GM21737 (cell line): ENCODE measurements around the gene CRTC1.

Experiments
- ATAC-seq: cut with Tn5 transposase; IDR thresholded peaks from one replicate; pipeline ENCODE4 v1.9.1; 2021; ENCODE audit warnings: mild to moderate bottlenecking, moderate library complexity; ENCODE audit not compliant: unreplicated experiment

The CRTC1 gene

GRCh38 chr19:18778076-18778389, 94.6 kb downstream of the CRTC1 start:
- no peak for ATAC-seq

GRCh38 chr19:18778826-18779495, 95.5 kb downstream of the CRTC1 start:
- ATAC-seq: no peak

DNA sequence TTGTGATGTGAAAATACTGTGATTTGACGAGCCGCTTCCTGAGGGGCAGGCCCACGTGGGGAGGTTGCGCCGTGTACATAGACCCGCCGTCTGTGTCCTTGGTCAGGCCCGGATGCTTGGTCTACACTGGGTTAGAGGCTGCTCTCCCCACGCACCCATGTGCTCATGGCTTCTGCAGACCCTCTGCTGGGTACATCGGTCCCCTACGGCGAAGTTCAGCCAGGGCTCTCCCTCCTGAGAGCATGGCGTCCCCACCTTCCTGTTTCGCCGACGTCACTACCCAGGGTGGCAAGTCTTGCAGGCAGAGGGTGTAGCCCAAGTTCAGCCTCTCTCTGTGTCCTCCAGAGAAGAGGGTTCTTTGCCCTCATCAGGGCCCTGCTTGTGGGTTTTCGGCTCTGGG, 96.6 kb downstream of the CRTC1 start:
- no peak for ATAC-seq

GRCh38 chr19:18780631-18781030, 97.2 kb downstream of the CRTC1 start:
- ATAC-seq: no peak

DNA sequence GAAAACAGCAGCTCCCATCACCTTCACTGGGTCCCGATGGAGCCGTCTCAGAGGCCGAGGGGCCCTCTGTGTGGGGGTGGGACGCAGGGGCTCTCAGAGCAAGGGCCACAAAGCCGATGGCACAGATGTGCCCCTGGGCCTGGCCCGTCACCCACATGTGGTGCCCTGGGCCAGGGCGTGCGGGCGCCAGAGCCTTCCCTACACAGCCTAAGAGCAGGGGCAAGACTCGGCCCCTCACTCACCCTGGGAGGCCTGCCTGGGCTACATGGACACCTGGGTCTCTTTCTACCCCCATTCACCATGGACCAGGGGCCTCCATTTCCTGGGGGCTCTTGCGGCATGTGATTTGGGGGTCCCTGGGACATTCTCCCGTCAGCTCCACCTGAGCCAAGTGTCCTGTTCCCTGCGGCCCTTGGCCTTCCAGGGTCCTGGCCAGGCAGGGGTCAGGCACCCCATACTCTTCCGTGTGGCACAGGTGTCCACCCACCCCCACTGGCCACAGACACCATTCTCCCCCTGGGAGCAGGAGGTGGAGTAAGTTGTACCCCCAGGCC, 97.6 kb downstream of the CRTC1 start:
- no peak for ATAC-seq

DNA sequence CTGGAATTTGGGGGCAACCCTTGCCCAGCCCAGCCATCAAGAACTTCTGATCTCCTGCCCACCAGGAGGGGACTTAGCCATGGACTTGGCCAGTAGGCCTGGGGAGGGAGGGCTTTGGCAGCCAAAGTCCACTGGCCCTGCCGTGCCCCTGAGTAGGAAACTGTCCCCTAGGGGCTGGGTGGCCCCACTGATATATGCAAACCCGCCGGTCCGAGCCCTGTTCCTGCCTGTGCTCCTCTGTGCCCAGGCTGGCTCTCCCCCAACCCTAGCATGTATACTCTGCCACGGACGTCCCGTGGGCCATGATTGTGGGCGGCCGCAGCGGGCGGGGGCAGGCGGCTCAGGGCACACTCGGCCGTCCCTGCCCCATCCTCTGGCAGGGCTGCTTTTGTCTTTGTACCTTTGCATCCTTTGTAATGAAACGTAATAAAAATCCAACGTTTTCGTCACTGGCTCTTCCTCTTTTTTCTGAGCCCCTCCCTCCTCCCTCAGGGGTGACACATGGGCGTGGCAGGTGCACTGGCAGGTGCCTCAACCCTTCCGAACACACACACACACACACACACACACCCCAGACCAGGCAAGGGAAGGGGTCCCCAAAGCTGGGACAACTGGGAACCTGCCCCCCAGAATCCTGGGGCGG, 98.5 kb downstream of the CRTC1 start:
- ATAC-seq: no peak

- no peak for ATAC-seq
Observed at GRCh38 chr19:18782559-18783225, 99.2 kb downstream of the CRTC1 start.

GRCh38 chr19:18783958-18784785, 100.7 kb downstream of the CRTC1 start:
- ATAC-seq: no peak

DNA sequence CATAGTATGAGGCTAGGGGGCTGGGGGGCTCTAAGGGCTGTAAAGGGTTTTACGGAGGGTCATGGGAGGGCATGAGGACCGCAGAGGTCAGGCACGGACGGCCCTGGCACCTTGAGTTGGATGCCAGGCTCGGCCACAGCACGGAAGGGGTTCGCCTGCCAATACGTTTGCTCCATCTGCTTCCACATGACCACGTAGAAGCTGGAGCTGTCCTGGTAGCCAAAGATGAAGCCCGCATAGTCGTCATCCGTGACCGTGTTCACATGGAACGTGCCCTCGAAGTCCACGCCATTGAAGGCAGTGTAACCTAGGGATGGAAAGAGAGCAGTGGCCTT, 101.3 kb downstream of the CRTC1 start:
- no peak for ATAC-seq

DNA sequence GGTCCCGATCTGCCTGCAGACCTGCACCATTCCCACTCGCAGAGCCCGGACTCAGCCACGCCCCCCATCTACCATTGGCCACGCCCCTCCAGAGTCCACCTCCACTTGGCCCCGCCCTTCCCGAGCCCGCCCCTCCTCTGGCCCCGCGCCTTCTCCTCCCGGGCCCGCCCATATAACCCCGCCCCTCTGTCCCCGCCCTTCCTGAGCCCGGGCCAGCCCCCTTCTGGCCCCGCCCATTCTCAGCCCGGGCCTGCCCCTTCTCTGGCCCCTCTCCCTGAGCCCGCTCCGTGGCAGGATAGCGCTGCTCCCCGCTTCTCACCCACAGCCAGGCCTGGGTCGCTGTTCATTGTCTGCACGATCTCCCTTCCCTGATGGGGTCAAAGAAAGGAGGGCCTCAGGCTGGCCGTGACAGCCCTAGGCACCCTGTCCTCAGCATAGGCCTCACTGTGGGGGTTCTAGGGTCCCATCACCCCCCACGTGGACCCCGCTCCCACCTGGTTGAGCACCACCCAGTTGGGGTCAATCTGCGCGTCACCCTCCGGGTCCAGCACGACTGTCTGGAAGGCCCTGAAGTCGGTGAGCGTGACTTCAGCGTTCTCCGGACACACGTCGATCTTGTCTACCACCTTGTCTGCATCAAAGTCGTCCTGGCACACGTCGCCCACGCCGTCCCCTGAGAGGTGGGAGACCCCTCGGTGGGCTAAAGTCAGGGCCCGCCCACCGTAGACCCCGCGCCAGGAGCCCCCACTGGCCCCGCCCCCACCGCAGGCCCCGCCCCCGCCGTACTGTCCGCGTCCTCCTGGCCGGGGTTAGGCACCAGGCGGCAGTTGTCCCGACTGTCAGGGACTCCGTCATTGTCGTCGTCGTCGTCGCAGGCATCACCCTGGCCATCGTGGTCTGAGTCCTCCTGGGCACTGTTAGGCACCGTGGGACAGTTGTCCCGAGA, 102.0 kb downstream of the CRTC1 start:
- ATAC-seq: no peak

DNA sequence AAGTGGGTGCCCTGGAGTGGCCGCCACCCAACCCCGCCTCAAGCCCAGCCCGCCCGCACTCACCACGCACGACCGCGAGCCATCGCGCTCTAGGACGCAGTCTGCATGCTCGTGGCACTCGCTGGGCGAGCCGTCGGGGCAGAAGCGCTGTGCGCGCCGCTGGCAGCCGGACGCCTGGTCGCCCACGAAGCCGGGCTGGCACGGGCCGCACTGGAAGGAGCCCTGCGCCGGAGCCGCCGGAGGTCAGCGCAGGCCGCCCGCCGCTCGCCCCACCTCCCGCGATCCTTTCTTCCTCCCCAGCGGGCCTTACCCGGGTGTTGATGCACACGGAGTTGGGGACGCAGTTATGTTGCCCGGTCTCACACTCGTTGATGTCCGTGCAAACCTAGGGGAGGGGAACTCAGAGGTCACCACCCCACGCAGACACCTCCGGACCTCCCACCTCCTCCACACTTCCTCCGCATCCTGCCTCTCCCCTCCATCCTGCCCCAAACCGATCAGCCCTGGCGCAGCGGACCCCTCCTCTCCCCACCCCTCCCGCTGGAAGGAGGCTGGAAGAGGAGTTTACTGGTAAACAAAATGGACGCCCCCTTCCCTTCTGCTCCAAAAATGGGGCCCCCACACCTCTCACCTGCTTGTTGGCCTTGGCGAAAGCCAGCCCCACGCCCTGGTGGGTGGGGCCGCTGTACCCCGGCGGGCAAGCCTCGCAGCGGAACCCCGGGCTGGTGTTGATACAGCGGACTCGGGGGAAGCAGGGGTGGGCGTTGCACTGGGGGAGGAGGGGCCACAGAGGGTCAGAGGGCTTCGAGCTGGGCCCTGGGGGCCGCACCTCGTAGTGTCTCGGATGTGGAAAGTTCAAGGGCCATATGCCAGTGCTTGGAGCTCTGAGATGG, 105.3 kb downstream of the CRTC1 start:
- no peak for ATAC-seq

DNA sequence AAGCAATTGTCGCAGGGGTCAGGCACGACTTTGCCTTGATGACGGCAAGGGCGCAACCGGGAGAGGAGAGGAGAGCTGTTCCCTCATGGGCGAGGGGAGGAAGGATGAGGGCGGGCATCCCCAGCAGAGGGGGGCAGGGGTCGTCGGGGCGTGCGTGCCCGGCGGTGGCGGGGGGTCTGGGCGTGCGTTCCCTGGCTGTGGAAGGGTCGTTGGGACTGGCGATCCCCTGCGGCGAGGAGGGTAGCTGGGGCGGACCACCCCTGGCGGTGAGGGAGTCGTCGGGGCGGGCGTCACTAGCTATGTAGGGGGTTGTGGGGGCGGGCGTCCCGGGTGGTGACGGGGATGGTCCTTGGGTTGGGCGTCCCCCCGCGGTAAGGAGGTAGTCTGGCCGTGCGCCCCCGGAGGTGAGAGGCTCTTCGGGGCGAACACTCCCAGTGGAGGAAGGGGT, 106.0 kb downstream of the CRTC1 start:
- ATAC-seq: no peak

DNA sequence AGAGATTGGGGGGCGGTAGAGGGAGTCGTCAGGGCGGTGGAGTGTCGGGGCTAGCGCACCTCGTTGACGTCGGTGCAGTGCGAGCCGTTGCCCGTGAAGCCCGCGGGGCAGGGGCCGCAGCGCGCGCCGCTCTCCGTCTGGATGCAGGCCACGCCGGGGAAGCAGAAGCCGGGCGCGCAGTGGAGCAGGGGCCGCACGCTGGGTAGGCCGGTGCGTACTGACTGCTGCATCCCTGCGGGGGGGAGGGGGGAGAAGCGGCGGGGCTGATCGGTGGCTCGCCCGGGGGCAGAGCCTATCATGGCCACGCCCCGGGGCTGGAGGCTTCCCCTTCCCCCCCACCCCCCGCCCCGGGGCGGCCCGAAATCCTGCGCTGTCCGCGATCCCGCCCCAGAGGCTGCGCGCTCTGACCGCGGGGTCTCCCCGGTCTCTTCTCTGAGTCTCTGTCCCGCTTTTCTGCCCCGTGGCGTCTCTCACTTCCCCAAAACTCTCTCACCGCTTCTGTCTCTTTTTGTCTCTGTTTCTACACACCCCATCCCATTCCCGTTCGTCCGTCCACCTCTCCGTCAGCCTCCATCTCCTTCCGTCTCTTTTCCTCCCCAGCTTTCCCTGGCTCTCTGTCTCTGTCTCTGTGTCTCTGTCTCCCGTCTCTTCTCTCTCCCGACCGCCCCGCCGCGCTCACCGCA, 106.5 kb downstream of the CRTC1 start:
- no peak for ATAC-seq

GRCh38 chr19:18790566-18791314, 107.3 kb downstream of the CRTC1 start, which contains the start of gene COMP:
Gene COMP, minus strand, starts transcription at chr19:18791305. Its CDS starts 36 bp downstream, at chr19:18791269.
- no peak for ATAC-seq

DNA sequence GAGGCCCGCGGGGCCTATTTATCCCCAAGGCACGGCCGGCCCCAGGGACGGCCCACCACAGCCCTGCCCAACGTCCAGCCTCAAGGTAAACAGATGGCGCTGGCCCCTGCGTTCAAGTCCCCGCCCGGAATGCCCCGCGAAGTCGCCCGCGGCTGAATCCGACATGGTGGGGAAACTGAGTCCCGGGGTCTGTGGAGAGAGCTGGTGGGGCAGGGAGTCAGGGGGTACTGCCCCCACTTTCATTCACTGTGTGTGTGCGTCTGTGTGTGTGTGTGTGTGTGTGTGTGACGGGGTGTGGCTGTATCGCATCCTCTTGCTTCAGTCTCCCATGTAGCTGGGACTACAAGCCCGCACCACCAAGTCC, 107.8 kb downstream of the CRTC1 start:
- no peak for ATAC-seq

DNA sequence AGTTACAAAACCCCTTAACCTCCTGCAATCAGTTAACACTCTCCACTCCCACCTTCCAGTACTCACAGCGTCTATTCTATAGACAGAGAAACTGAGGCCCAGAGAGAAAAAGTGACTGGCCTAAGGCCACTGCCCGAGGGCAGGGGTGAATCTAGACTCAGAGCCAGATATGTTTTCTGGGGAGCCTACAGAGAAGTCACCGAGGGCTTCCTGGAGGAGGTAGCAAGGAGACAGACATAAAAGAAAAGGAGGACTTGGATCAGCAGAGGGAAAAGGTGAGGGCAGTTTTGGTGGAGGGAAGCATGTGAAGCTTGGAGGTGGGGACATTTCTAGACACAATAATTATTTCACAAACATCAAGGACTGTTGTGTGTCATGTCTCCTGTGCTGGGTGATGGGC, 109.2 kb downstream of the CRTC1 start:
- no peak for ATAC-seq

GRCh38 chr19:18793144-18794028, 109.9 kb downstream of the CRTC1 start:
- no peak for ATAC-seq
